CD14-positive monocyte (primary cell): ENCODE data around the gene GLS. TPM values are rescaled to one million over a fixed set of nuclear protein-coding genes. Genes with fewer than 3 reads are reported as not detected.

ENCODE experiments used
- DNase-seq, 3 donors: peaks; one replicate each; pipeline ENCODE4 v3.0.0-alpha.2; 2011 to 2022
- H2AFZ ChIP-seq: 2 replicates; pipeline ENCODE4 v1.6.0; 2012; ENCODE audit warnings: mild to moderate bottlenecking, low read depth, low read length, inconsistent platforms; ENCODE audit not compliant: insufficient read depth, poor library complexity, severe bottlenecking
- H3K27ac ChIP-seq, 2 donors: 1 replicate in 1 of 2; 2 replicates in 1 of 2; pipeline ENCODE4 v1.5.1; 2012 to 2013; ENCODE audit warnings: low read length in 2 of 2, control low read depth in 1 of 2, inconsistent platforms in 1 of 2, low read depth in 1 of 2, mild to moderate bottlenecking in 1 of 2
- H3K27me3 ChIP-seq, 2 donors: one replicate each; pipeline versions ENCODE4 v1.6.0 to v1.6.1; 2011 to 2013; ENCODE audit warnings: low read length in 2 of 2; ENCODE audit not compliant: control insufficient read depth in 2 of 2, insufficient read depth in 2 of 2
- H3K36me3 ChIP-seq, 2 donors: replicated peaks in 1 of 2; 1 replicate in 1 of 2; 2 replicates in 1 of 2; pipeline versions ENCODE4 v1.5.1 to v1.6.1; 2012 to 2013; ENCODE audit warnings: low read length in 2 of 2, control low read depth in 1 of 2, inconsistent platforms in 1 of 2, mild to moderate bottlenecking in 1 of 2; ENCODE audit not compliant: insufficient read depth in 2 of 2, control insufficient read depth in 1 of 2
- H3K4me1 ChIP-seq, 2 donors: 1 replicate in 1 of 2; 2 replicates in 1 of 2; pipeline versions ENCODE4 v1.5.1 to v1.6.1; 2012 to 2013; ENCODE audit warnings: low read length in 2 of 2, control low read depth in 1 of 2, inconsistent platforms in 1 of 2, mild to moderate bottlenecking in 1 of 2, moderate library complexity in 1 of 2; ENCODE audit not compliant: insufficient read depth in 2 of 2, control insufficient read depth in 1 of 2
- H3K4me2 ChIP-seq: replicated peaks from 2 replicates; pipeline ENCODE3; 2012; ENCODE audit warnings: low read length, moderate library complexity, mild to moderate bottlenecking; ENCODE audit not compliant: poor library complexity, severe bottlenecking; ENCODE audit errors: extremely low read depth
- H3K4me3 ChIP-seq, 3 experiments: fragments of 200-600 bp in 1 of 3; sonication (generic) in 1 of 3; replicated peaks in 1 of 3; 1 replicate in 2 of 3; 2 replicates in 1 of 3; pipeline ENCODE4 v1.5.1; 2011 to 2013; ENCODE audit warnings: low read length in 3 of 3, mild to moderate bottlenecking in 3 of 3, control low read depth in 2 of 3, low read depth in 2 of 3, inconsistent platforms in 1 of 3, moderate library complexity in 1 of 3
- H3K79me2 ChIP-seq: 2 replicates; pipeline ENCODE4 v1.6.0; 2012; ENCODE audit warnings: mild to moderate bottlenecking, control low read depth, inconsistent platforms, low read length, moderate library complexity; ENCODE audit not compliant: insufficient read depth
- H3K9ac ChIP-seq: 2 replicates; pipeline ENCODE4 v1.6.0; 2017; ENCODE audit warnings: low read length, mild to moderate bottlenecking; ENCODE audit not compliant: insufficient read depth, poor library complexity, severe bottlenecking
- H3K9me3 ChIP-seq, 2 donors: replicated peaks in 1 of 2; 1 replicate in 1 of 2; 2 replicates in 1 of 2; pipeline versions ENCODE4 v1.5.1 to v1.6.1; 2012 to 2013; ENCODE audit warnings: low read length in 2 of 2, control low read depth in 1 of 2; ENCODE audit not compliant: control insufficient read depth in 1 of 2, insufficient read depth in 1 of 2
- H4K20me1 ChIP-seq: 2 replicates; pipeline ENCODE4 v1.6.0; 2012; ENCODE audit warnings: mild to moderate bottlenecking, low read length, control low read depth, moderate library complexity; ENCODE audit not compliant: insufficient read depth
- H3K27ac Mint-ChIP-seq, 7 donors: one replicate each; pipeline ENCODE4 v1.8.0; 2020; ENCODE audit warnings: mild to moderate bottlenecking in 7 of 7, mixed read lengths in 7 of 7, moderate library complexity in 6 of 7, inconsistent platforms in 2 of 7
- H3K27me3 Mint-ChIP-seq, 3 donors: one replicate each; pipeline ENCODE4 v1.8.0; 2021 to 2022; ENCODE audit warnings: low read depth in 3 of 3, mild to moderate bottlenecking in 3 of 3, mixed read lengths in 3 of 3, moderate library complexity in 3 of 3, inconsistent platforms in 1 of 3
- H3K36me3 Mint-ChIP-seq, 2 donors: one replicate each; pipeline ENCODE4 v1.8.0; 2020; ENCODE audit warnings: mixed read lengths in 2 of 2, inconsistent platforms in 1 of 2, mild to moderate bottlenecking in 1 of 2
- H3K4me1 Mint-ChIP-seq: one replicate; pipeline ENCODE4 v1.8.0; 2020; ENCODE audit warnings: mild to moderate bottlenecking, mixed read lengths
- H3K4me3 Mint-ChIP-seq, 2 donors: one replicate each; pipeline ENCODE4 v1.8.0; 2020; ENCODE audit warnings: mild to moderate bottlenecking in 2 of 2, mixed read lengths in 2 of 2, moderate library complexity in 1 of 2
- H3K9me3 Mint-ChIP-seq, 7 donors: one replicate each; pipeline ENCODE4 v1.8.0; 2020 to 2022; ENCODE audit warnings: mixed read lengths in 7 of 7, mild to moderate bottlenecking in 6 of 7, moderate library complexity in 6 of 7, inconsistent platforms in 2 of 7
- WGBS: methylation state at CpG from one replicate; pipeline ENCODE4 v1.1.5; 2013; ENCODE audit warnings: missing lambda C conversion rate; ENCODE audit not compliant: insufficient coverage; 5-methylcytosine and 5-hydroxymethylcytosine counted together
- intact Hi-C, 2 donors: fragments of 100-400 bp; cut with micrococcal nuclease; formaldehyde crosslinking; loops; one replicate each; pipeline versions ENCODE4 v1.15.0 to v1.15.1; 2023
- polyA plus RNA-seq, 3 donors: library from polyadenylated mRNA; depleted of rRNA in 1 of 3; unstranded in 2 of 3; stranded (reverse) in 1 of 3; fragments of 300-500 nt in 2 of 3; fragments of >200 nt in 1 of 3; fragmentation: Illumina TruSeq in 2 of 3; gene quantifications; 1 replicate in 2 of 3; 2 replicates in 1 of 3; pipeline ENCODE4 v1.2.3, GENCODE V29; 2012 to 2021
- TF ChIP-seq, protein P1 (sequence below): fragments of 200-600 bp; IDR thresholded peaks from one replicate; pipeline ENCODE4 v1.8.0; 2022; ENCODE audit warnings: antibody characterized with exemption, mild to moderate bottlenecking

Gene GLS
- polyA plus RNA-seq, 3 donors = 6.0 to 29.5 (median 9.0) TPM

GRCh38 chr2:190996338-190996946, 115.8 kb downstream of the GLS start:
- TF ChIP-seq, protein P1, sequence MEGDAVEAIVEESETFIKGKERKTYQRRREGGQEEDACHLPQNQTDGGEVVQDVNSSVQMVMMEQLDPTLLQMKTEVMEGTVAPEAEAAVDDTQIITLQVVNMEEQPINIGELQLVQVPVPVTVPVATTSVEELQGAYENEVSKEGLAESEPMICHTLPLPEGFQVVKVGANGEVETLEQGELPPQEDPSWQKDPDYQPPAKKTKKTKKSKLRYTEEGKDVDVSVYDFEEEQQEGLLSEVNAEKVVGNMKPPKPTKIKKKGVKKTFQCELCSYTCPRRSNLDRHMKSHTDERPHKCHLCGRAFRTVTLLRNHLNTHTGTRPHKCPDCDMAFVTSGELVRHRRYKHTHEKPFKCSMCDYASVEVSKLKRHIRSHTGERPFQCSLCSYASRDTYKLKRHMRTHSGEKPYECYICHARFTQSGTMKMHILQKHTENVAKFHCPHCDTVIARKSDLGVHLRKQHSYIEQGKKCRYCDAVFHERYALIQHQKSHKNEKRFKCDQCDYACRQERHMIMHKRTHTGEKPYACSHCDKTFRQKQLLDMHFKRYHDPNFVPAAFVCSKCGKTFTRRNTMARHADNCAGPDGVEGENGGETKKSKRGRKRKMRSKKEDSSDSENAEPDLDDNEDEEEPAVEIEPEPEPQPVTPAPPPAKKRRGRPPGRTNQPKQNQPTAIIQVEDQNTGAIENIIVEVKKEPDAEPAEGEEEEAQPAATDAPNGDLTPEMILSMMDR = peak; percentile 33
- peaks cover 0 to 3% (median 0%) of the 10 kb centered on the region in 7 donors for H3K9me3 Mint-ChIP-seq
- Histone ChIP-seq H3K27me3 (no peaks in the 10 kb centered on the region), H3K79me2 (peaks cover 15% of the 10 kb centered on the region), H4K20me1 (peaks cover 98% of the 10 kb centered on the region), H3K27ac (peak overlapping the region in 1 of 2 donors; percentile 60), H3K9ac (no peak overlapping the region), H3K36me3 (peaks cover 95 to 100% of the 10 kb centered on the region in 2 donors), H2AFZ (no peak overlapping the region), H3K4me3 (no peak overlapping the region), H3K4me1 (peaks cover 6 to 11% of the 10 kb centered on the region in 2 donors), H3K9me3 (no peaks in the 10 kb centered on the region), H3K4me2 (no peak overlapping the region)
- DNase-seq = peak in 2 of 3 donors; percentile 11 to 14
- H3K4me1 Mint-ChIP-seq = peaks cover 8% of the 10 kb centered on the region
- peaks cover 90 to 96% of the 10 kb centered on the region in 2 donors for H3K36me3 Mint-ChIP-seq
- 100% methylated on average over 4 of the region's 5 CpGs for WGBS
- intact Hi-C loops = loop anchor here in 1 of 2 donors (10.0 kb wide), 1 partner anchor 92 kb away; no protein-coding TSS in a partner anchor
- peak overlapping the region in 6 of 7 donors; percentile 36 to 90 (median 66) for H3K27ac Mint-ChIP-seq
- peak overlapping the region in 1 of 2 donors; percentile 21 for H3K4me3 Mint-ChIP-seq
- H3K27me3 Mint-ChIP-seq = no peaks in the 10 kb centered on the region

DNA sequence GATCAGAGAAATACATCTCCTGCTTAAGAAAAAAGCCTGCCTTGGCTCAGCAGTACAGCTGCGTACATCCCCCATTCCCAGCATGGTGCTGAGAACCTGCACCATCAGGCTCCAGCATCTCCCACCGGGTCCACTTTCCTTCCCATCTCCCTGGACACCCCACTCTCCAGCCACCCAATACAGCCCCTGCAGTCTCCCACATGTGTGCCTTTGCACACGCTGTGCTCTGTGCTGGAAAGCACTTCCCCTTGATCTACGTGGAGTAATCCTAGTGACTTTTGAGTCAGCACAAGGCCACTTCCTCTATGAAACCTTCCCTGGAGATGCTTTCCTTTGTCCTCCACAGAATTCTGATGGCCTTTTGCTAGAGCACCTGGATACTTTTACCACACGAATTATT, 116.3 kb downstream of the GLS start:
- H3K4me2 ChIP-seq = no peak overlapping the region
- H3K79me2 ChIP-seq = peaks cover 16% of the 10 kb centered on the region
- intact Hi-C loops = loop anchor here in 1 of 2 donors (10.0 kb wide), 1 partner anchor 92 kb away; no protein-coding TSS in a partner anchor
- H3K4me3 Mint-ChIP-seq = no peak overlapping the region
- H3K9me3 ChIP-seq = no peaks in the 10 kb centered on the region
- H3K4me1 ChIP-seq = peaks cover 6 to 11% of the 10 kb centered on the region in 2 donors
- H3K27me3 ChIP-seq = no peaks in the 10 kb centered on the region
- H2AFZ ChIP-seq = no peak overlapping the region
- peaks cover 96 to 100% of the 10 kb centered on the region in 2 donors for H3K36me3 ChIP-seq
- no peaks in the 10 kb centered on the region for H3K27me3 Mint-ChIP-seq
- peak overlapping the region in 1 of 2 donors; percentile 60 for H3K27ac ChIP-seq
- peaks cover 98% of the 10 kb centered on the region for H4K20me1 ChIP-seq
- WGBS = 39% methylated on average over 4 of the region's 5 CpGs
- peaks cover 0 to 3% (median 0%) of the 10 kb centered on the region in 7 donors for H3K9me3 Mint-ChIP-seq
- H3K27ac Mint-ChIP-seq = peak overlapping the region in 6 of 7 donors; percentile 53 to 90 (median 72)
- peak; percentile 23 to 50 (median 40) for DNase-seq
- no peak overlapping the region for H3K4me3 ChIP-seq
- peaks cover 88 to 93% of the 10 kb centered on the region in 2 donors for H3K36me3 Mint-ChIP-seq
- H3K4me1 Mint-ChIP-seq = peaks cover 8% of the 10 kb centered on the region
- TF ChIP-seq, protein P1 = no peak
- no peak overlapping the region for H3K9ac ChIP-seq
